ENCODE data around the gene NEFH.

Gene NEFH

GRCh38 chr22:29478326-29479276 lies 1.4 kb upstream of the NEFH start:
- peaks cover 33% of the 10 kb centered on the region for H3K27me3 ChIP-seq (ENCODE audit: insufficient read depth, low read length)
- no peak overlapping the region for H3K4me3 ChIP-seq (ENCODE audit: low read depth, low read length)
- H2AK5ac ChIP-seq (ENCODE audit: low read length): no peak overlapping the region
- H4K12ac ChIP-seq (ENCODE audit: low read depth, low read length): no peak overlapping the region
- DNase-seq: no peak
- no peak overlapping the region for H3K23ac ChIP-seq (ENCODE audit: low read length)
- H3K9me3 ChIP-seq (ENCODE audit: insufficient read depth, low read depth, low read length): peaks cover 14% of the 10 kb centered on the region
- no peaks in the 10 kb centered on the region for H3K36me3 ChIP-seq (ENCODE audit: control insufficient read depth in 1 of 2, insufficient read depth in 2 of 2, low read length in 2 of 2)
- no peak overlapping the region for H3K18ac ChIP-seq (ENCODE audit: low read length)
- no peak overlapping the region for H2AFZ ChIP-seq (ENCODE audit: insufficient read depth, low read length, poor library complexity)
- H3K9ac ChIP-seq (ENCODE audit: low read length): no peak overlapping the region
- H2BK12ac ChIP-seq (ENCODE audit: low read length): no peak overlapping the region
- no peak overlapping the region for H3K27ac ChIP-seq (ENCODE audit: low read depth, low read length)
- WGBS (ENCODE audit: extremely low coverage, insufficient coverage, insufficient read length): no CpG with 5 or more reads among the region's 21 CpGs
- H3K4me2 ChIP-seq (ENCODE audit: low read length): no peak overlapping the region
- no peak overlapping the region for H3K14ac ChIP-seq (ENCODE audit: low read length)
- H3K4me1 ChIP-seq (ENCODE audit: control insufficient read depth in 1 of 2, insufficient read depth in 2 of 2, low read length in 2 of 2): peaks cover 9 to 10% of the 10 kb centered on the region in 2 experiments
- H3K4ac ChIP-seq (ENCODE audit: low read depth, low read length): no peak overlapping the region
- H3K79me1 ChIP-seq (ENCODE audit: low read length): no peaks in the 10 kb centered on the region
- no peak overlapping the region for H4K91ac ChIP-seq (ENCODE audit: low read depth, low read length)
- H3K79me2 ChIP-seq (ENCODE audit: control insufficient read depth, insufficient read depth, low read length, poor library complexity): no peaks in the 10 kb centered on the region
- no peak overlapping the region for H2BK120ac ChIP-seq (ENCODE audit: insufficient read depth, low read length, poor library complexity)
- no peak overlapping the region for H2BK5ac ChIP-seq (ENCODE audit: low read depth, low read length, poor library complexity)
- no peak overlapping the region for H4K8ac ChIP-seq (ENCODE audit: low read depth, low read length)

- Histone ChIP-seq H2AK5ac (ENCODE audit: low read length) (no peak overlapping the region), H3K4me1 (ENCODE audit: control insufficient read depth in 1 of 2, insufficient read depth in 2 of 2, low read length in 2 of 2) (peaks cover 9 to 10% of the 10 kb centered on the region in 2 experiments), H3K18ac (ENCODE audit: low read length) (no peak overlapping the region), H3K9me3 (ENCODE audit: insufficient read depth, low read depth, low read length) (peaks cover 14% of the 10 kb centered on the region), H3K79me1 (ENCODE audit: low read length) (no peaks in the 10 kb centered on the region), H3K79me2 (ENCODE audit: control insufficient read depth, insufficient read depth, low read length, poor library complexity) (no peaks in the 10 kb centered on the region), H3K27me3 (ENCODE audit: insufficient read depth, low read length) (peaks cover 33% of the 10 kb centered on the region), H2AFZ (ENCODE audit: insufficient read depth, low read length, poor library complexity) (no peak overlapping the region), H3K4me3 (ENCODE audit: low read depth, low read length) (peak overlapping the region; percentile 28), H3K9ac (ENCODE audit: low read length) (no peak overlapping the region), H3K4ac (ENCODE audit: low read depth, low read length) (no peak overlapping the region), H3K23ac (ENCODE audit: low read length) (no peak overlapping the region), H4K8ac (ENCODE audit: low read depth, low read length) (no peak overlapping the region), H2BK12ac (ENCODE audit: low read length) (no peak overlapping the region), H2BK5ac (ENCODE audit: low read depth, low read length, poor library complexity) (no peak overlapping the region), H3K27ac (ENCODE audit: low read depth, low read length) (no peak overlapping the region), H2BK120ac (ENCODE audit: insufficient read depth, low read length, poor library complexity) (no peak overlapping the region), H4K12ac (ENCODE audit: low read depth, low read length) (no peak overlapping the region), H4K91ac (ENCODE audit: low read depth, low read length) (no peak overlapping the region), H3K14ac (ENCODE audit: low read length) (no peak overlapping the region), H3K36me3 (ENCODE audit: control insufficient read depth in 1 of 2, insufficient read depth in 2 of 2, low read length in 2 of 2) (no peaks in the 10 kb centered on the region), H3K4me2 (ENCODE audit: low read length) (peak overlapping the region; percentile 43)
- no CpG with 5 or more reads among the region's 39 CpGs for WGBS (ENCODE audit: extremely low coverage, insufficient coverage, insufficient read length)
- DNase-seq: no peak
These were observed 169 bp downstream of the NEFH start for GRCh38 chr22:29480262-29480511.

- Histone ChIP-seq H3K27me3 (ENCODE audit: insufficient read depth, low read length) (peaks cover 33% of the 10 kb centered on the region), H4K8ac (ENCODE audit: low read depth, low read length) (no peak overlapping the region), H3K4ac (ENCODE audit: low read depth, low read length) (no peak overlapping the region), H2BK120ac (ENCODE audit: insufficient read depth, low read length, poor library complexity) (no peak overlapping the region), H3K23ac (ENCODE audit: low read length) (no peak overlapping the region), H3K9me3 (ENCODE audit: insufficient read depth, low read depth, low read length) (peaks cover 17% of the 10 kb centered on the region), H2AK5ac (ENCODE audit: low read length) (no peak overlapping the region), H3K36me3 (ENCODE audit: control insufficient read depth in 1 of 2, insufficient read depth in 2 of 2, low read length in 2 of 2) (no peaks in the 10 kb centered on the region), H2AFZ (ENCODE audit: insufficient read depth, low read length, poor library complexity) (no peak overlapping the region), H2BK12ac (ENCODE audit: low read length) (no peak overlapping the region), H2BK5ac (ENCODE audit: low read depth, low read length, poor library complexity) (no peak overlapping the region), H3K4me1 (ENCODE audit: control insufficient read depth in 1 of 2, insufficient read depth in 2 of 2, low read length in 2 of 2) (peaks cover 9 to 10% of the 10 kb centered on the region in 2 experiments), H3K79me1 (ENCODE audit: low read length) (no peaks in the 10 kb centered on the region), H3K79me2 (ENCODE audit: control insufficient read depth, insufficient read depth, low read length, poor library complexity) (no peaks in the 10 kb centered on the region), H3K9ac (ENCODE audit: low read length) (no peak overlapping the region), H3K4me2 (ENCODE audit: low read length) (peak overlapping the region; percentile 43), H3K27ac (ENCODE audit: low read depth, low read length) (no peak overlapping the region), H4K91ac (ENCODE audit: low read depth, low read length) (no peak overlapping the region), H4K12ac (ENCODE audit: low read depth, low read length) (no peak overlapping the region), H3K14ac (ENCODE audit: low read length) (no peak overlapping the region), H3K4me3 (ENCODE audit: low read depth, low read length) (peak overlapping the region; percentile 28), H3K18ac (ENCODE audit: low read length) (no peak overlapping the region)
- no peak for DNase-seq
- no CpG with 5 or more reads among the region's 107 CpGs for WGBS (ENCODE audit: extremely low coverage, insufficient coverage, insufficient read length)
These were observed 670 bp downstream of the NEFH start for GRCh38 chr22:29480512-29481264.

- Histone ChIP-seq H3K36me3 (ENCODE audit: control insufficient read depth in 1 of 2, insufficient read depth in 2 of 2, low read length in 2 of 2) (no peaks in the 10 kb centered on the region), H3K4me1 (ENCODE audit: control insufficient read depth in 1 of 2, insufficient read depth in 2 of 2, low read length in 2 of 2) (peaks cover 9 to 10% of the 10 kb centered on the region in 2 experiments), H2BK12ac (ENCODE audit: low read length) (no peak overlapping the region), H3K23ac (ENCODE audit: low read length) (no peak overlapping the region), H3K9ac (ENCODE audit: low read length) (no peak overlapping the region), H3K4me3 (ENCODE audit: low read depth, low read length) (no peak overlapping the region), H3K4ac (ENCODE audit: low read depth, low read length) (no peak overlapping the region), H3K4me2 (ENCODE audit: low read length) (peak overlapping the region; percentile 43), H2BK120ac (ENCODE audit: insufficient read depth, low read length, poor library complexity) (no peak overlapping the region), H2BK5ac (ENCODE audit: low read depth, low read length, poor library complexity) (no peak overlapping the region), H3K79me1 (ENCODE audit: low read length) (no peaks in the 10 kb centered on the region), H4K12ac (ENCODE audit: low read depth, low read length) (no peak overlapping the region), H2AFZ (ENCODE audit: insufficient read depth, low read length, poor library complexity) (no peak overlapping the region), H3K14ac (ENCODE audit: low read length) (no peak overlapping the region), H4K8ac (ENCODE audit: low read depth, low read length) (no peak overlapping the region), H3K27ac (ENCODE audit: low read depth, low read length) (no peak overlapping the region), H3K18ac (ENCODE audit: low read length) (no peak overlapping the region), H4K91ac (ENCODE audit: low read depth, low read length) (no peak overlapping the region), H3K79me2 (ENCODE audit: control insufficient read depth, insufficient read depth, low read length, poor library complexity) (no peaks in the 10 kb centered on the region), H2AK5ac (ENCODE audit: low read length) (no peak overlapping the region), H3K27me3 (ENCODE audit: insufficient read depth, low read length) (peaks cover 33% of the 10 kb centered on the region), H3K9me3 (ENCODE audit: insufficient read depth, low read depth, low read length) (peaks cover 17% of the 10 kb centered on the region)
- WGBS (ENCODE audit: extremely low coverage, insufficient coverage, insufficient read length): no CpG with 5 or more reads among the region's 15 CpGs
- DNase-seq: no peak
These were observed 1.4 kb downstream of the NEFH start for GRCh38 chr22:29481265-29482000.

Measured in trophoblast cell (in vitro differentiated cells and primary cell).